Activated T-cell treated with anti-CD3 and anti-CD28 coated beads, Interleukin-2, amount 50 U/mL, for 1 hour (primary cell): Measurements from ENCODE around the gene FAU.

ENCODE experiments used
- DNase-seq: peaks from one replicate; pipeline ENCODE4 v3.0.0-alpha.2; 2020

The FAU gene

DNA sequence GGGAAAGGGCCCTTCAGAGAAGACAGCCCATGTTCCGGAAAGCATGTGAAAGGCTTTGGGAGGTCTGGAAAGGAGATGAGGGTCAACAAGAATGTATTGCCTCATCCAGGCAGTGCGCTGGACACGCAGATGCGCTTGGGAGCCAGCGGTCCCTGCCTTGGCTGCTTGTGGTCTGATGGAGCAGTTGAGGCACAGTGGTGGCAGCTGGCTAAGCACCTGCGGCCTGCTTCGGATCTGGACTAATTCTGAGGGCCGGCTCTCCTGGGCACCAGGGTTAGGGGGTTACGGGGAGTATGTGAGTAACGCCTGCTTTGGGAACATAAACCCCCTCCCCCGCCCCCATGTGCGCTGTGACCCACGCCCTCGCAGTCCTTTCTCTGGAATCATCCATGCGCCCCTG lies 14.9 kb downstream of the FAU start:
- DNase-seq: no peak

DNA sequence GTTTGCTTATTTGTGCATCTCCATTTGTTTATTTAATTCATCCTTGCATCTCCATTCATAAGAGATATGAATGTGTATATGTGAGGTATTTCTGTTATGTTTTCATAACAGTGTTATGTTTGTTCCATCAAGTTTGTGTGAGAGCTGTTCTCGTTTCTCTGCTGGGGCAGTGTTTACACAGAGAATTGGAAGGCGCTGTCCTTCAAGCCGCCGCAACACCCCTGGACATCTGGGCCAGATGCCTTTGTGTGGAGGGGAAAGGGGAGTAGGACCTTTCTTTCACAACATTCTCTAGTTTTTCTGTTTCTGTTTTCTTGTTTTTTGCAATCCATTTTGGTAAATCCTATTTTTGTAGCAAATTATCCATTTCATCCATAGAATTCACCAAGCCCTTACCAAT lies 17.3 kb downstream of the FAU start:
- DNase-seq: no peak

GRCh38 chr11:65103476-65103875 lies 18.5 kb downstream of the FAU start:
- DNase-seq: no peak

DNA sequence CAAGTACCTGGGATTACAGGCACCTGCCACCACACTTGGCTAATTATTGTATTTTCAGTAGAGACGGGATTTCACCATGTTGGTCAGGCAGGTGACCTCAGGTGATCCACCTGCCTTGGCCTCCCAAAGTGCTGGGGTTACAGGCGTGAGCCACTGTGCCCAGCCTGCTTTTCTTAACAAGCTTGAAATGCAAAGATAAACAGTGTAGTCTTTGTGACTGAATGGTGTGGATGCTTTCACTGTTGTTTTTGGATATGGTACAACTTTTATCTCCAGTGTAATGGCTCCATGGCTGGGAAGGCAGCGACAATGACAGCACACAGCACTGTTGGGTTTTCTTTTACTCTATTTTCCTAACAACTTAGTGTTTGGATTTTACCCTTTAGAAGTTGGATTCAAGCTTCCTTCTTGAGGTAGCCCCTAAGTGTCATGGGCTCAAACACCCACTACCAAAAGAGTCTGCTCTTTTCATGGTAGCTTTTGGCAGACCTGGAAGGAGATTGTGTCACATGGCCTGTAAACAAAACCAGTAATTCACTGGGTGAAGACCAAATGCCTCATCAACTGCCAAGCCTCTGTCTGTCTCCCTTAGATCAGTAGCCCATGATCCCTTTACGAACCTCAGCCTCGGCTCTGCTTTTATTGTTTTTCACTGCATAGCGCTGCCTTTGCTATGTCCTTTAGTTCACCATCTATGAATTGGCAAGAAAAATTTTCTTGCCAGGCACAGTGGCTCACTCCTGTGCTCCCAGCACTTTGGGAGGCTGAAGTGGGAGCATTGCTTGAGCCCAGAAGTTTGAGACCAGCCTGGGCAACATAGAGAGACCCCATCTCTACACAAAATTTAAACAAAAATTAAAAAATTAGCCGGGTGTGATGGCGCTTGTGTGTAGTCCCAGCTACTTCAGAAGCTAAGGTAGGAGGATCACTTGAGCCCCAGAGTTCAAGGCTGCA lies 19.5 kb downstream of the FAU start:
- no peak for DNase-seq

DNA sequence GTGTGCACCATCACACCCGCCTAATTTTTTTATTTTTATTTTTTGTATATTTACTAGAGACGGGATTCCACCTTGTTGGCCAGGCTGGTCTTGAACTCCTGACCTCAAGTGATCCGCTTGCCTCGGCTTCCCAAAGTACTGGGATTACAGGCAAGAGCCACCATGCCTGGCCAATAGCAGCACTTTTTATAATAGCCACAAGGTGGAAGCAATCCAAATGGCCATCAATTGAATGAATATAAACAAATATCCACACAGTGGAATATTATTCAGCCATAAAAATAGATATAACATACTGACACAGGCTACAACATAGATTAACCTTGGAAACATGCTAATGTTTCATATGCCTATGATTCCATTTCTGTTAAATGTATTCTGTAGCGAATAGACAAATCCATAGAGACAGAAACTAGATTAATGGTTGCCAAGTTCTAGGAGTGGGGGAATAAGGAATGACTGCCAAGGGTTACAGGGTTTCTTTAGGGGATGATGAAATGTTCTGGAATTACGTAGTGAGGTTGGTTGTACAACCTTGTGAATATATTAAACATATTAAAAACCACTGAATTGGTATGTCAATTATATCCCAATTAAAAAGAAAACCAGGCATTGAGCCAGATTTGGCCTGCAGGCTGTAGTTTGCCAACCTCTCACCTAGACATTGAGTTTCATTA lies 21.1 kb downstream of the FAU start:
- no peak for DNase-seq

GRCh38 chr11:65096926-65097325 lies 25.0 kb downstream of the FAU start:
- DNase-seq: no peak

- peak; percentile 82 for DNase-seq
Measured at GRCh38 chr11:65095974-65096806, 25.7 kb downstream of the FAU start, which contains the start of gene VPS51. TSS of gene VPS51 (plus strand) at chr11:65096214. CDS start at chr11:65096251, 37 bp downstream.

- no peak for DNase-seq
Measured at GRCh38 chr11:65095427-65095826, 26.5 kb downstream of the FAU start.

DNA sequence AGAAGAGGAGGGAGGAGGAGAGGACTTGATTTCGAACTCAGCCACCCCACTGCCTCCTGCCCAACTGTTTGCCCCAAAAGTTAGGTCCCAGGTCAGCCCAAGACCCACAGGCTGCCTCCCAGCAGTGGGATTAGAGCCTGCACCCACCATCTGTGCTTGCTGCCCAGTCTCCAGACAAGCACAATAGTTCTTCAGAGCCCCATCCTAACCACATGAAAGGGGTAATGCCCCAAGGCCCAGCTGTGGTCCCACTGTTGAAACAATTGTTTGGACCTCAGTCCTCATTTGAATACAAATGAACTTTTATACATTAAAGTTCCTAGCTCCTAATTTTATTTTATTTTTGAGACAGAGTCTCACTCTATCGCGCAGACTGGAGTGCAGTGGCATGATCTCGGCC lies 31.3 kb downstream of the FAU start:
- DNase-seq: no peak

DNA sequence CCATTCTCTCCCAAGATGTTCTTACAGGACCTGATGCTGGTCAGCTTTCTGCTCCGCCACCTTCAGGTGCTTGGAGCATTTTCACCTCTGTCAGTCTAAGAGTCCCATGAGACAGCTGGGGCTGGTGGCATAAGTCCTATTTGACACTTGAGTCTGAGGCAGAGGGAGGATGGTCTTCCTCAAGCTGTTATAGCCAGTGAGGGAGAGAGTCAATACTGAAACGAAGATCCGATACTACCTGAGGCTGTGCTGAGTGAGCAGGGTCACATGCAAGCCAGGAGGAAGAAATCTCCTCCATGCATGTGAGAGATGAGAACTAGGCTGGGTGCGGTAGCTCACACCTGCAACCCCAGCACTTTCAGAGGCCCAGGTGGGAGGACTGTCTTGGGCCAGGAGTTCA lies 32.3 kb downstream of the FAU start:
- no peak for DNase-seq

GRCh38 chr11:65087827-65088226 lies 34.1 kb downstream of the FAU start:
- no peak for DNase-seq

- DNase-seq: no peak
Measured at GRCh38 chr11:65087216-65087615, 34.7 kb downstream of the FAU start.

- no peak for DNase-seq
Measured at GRCh38 chr11:65086809-65087208, 35.1 kb downstream of the FAU start.

DNA sequence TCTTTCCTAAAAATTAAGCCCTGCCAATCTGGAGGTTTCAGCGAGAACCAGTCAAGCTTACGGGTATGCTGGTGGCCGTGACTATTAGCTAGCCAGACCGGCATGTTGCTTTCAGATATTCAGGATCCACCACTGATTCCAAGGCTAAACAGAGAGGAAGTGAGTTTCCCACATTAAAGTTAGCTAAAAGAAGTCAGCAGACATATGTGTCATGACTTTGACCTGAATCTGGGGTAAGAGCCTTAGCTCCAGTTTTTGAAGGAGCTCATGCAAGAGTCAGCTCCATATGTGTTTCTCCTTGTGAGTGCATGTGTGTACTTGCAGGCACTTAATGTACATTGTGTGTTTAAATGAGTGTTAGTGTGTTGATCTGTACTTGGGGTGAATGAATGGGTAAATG lies 36.5 kb downstream of the FAU start:
- no peak for DNase-seq

DNA sequence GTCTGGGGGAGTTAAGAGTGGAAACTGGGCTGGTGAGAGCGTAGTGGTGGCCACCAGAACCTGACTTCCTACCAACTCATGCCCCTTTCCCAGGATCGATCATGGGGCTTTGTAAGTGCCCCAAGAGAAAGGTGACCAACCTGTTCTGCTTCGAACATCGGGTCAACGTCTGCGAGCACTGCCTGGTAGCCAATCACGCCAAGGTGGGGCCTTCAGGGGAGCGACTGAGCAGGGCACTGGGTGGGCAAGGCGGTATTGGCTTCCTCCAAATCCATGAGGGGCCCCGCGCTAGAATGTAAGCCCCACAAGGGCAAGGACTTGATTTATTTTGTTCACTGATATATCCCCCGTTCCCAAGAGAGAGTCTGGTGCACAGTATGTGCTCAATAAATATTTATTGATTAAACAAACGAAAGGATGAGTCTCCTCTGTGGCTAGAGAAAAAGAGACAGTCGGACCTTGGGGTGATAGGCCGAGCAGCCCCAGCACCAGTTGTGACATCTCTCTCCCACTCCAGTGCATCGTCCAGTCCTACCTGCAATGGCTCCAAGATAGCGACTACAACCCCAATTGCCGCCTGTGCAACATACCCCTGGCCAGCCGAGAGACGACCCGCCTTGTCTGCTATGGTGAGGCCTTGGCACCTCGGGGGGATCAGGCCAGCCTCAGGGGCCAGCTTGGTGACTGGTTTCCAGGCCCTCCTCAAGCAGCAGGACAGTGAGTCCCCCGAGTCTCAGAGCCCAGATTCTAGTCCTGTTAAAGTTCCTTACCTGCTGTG lies 37.1 kb downstream of the FAU start:
- DNase-seq: no peak

GRCh38 chr11:65083834-65084597 lies 37.9 kb downstream of the FAU start, which contains the start of the genes CDCA5 and ZFPL1:
TSS of gene CDCA5 (minus strand) at chr11:65084040. CDS start at chr11:65083978, 62 bp downstream.
TSS of gene ZFPL1 (plus strand) at chr11:65084222. CDS start at chr11:65084699, 477 bp downstream.
- peak; percentile 96 for DNase-seq

DNA sequence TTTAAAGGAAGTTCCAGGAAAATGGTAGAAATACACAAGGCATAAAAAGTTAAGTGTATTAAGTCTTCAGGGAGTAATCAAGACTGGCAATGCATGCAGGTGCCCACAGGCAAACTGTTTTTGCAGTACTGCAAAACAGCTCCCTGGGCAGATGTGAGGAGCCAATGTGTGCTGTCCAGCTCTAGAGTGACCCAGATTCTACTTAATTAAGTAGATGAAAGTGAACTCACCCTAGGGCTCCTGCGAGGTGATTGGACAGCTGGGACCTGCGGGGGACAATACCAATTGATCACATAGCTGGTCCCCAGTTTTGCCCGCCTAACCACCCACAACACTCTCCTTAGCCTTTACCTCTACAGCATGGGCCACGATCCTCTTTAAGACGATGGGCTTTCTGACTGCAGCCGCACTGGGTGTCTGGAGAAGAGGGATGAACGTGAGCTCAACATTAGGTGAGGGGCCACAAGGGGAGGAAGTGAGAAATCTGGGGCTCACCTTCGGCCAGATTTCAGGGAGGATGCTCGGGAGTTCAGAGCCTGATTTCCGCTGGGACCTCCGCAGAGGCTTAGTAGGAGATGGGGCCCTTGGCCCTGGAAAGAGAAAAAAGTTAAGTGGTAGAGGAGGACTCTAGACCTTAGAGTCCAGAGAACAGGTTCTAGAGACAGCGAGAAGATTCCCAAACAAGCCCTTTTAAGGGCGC lies 38.6 kb downstream of the FAU start:
- DNase-seq: no peak

DNA sequence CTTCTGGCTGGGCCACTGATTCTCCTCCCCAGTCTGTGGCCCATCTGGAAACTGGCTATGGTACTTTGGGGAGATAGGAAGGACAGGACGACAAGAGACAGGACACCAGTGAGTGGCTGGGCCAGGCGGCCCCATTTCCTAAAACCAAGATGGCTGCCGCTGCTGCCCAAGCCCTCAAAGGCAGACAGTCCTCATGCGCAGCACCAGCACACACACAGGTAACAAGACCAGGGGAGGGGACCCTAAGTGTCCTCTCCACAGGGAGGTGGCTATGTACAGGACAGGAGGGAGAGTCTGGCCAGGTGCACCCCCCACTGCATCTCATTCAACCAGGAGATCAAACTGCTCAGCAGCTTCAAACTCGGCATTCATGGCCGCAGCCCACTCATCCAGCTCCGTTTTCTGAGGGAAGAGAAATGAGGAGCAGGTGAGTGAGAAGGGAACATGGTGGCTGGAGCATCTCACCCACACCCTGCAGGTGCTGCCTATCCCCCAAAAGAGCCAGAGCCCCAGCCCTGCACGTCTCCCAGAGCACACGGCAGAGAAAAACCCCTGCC lies 43.1 kb downstream of the FAU start:
- no peak for DNase-seq

DNA sequence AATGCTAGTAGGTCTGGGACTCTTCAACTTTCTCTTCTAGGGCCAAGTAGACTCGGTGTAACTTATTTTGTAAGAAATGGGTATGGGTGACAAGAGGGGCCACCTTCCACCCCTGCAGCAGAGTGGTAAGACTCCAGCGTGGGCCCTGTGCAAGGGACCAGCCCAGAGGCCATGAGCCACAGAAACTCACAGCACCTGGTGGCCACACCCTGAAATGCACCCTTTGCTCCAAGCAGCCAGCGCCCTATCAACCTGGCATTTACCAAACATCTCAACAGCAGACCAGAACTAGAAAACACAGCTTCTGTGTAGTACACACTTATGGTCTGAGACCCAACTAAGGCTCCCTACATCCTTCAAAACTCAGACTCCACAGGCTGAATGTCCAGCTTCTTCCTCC lies 43.8 kb downstream of the FAU start:
- DNase-seq: peak; percentile 78

DNA sequence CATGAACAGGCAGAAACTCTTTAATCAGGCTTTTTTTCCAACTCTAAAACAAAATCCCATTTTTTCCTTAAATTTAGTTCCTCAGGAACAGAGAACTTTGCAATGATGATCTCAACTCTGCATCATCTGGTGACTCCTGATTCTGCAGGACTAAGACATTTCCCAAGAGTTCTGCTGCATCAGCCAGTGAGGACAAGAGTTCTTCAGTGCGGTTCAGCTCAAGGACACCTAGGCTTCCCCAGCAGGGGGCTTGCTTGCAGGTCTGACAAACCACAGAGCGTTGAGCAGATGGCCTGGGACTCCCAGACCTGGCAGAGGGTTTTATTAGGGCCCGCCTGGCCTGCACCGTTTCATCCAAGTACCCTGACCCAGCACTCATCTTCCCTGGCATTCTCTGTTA lies 44.5 kb downstream of the FAU start:
- no peak for DNase-seq

- no peak for DNase-seq
Measured at GRCh38 chr11:65072631-65072966, 49.3 kb downstream of the FAU start.
